ENCODE measurements around the gene BLMH. TPM values are rescaled to one million over a fixed set of nuclear protein-coding genes. Genes with fewer than 3 reads are reported as not detected.
"Not testable (repeated sequence)": the region's sequence is repeated elsewhere in the genome, so short reads cannot be mapped to it uniquely, and the experiment has no call there.

BLMH gene
- total RNA-seq, 1 experiment from 2014 or later, result 48.8 TPM

- DNase-seq (ENCODE audit: low spot score), result no peak
Observed at GRCh38 chr17:30249460-30249859, 42.3 kb downstream of the BLMH start.

DNA sequence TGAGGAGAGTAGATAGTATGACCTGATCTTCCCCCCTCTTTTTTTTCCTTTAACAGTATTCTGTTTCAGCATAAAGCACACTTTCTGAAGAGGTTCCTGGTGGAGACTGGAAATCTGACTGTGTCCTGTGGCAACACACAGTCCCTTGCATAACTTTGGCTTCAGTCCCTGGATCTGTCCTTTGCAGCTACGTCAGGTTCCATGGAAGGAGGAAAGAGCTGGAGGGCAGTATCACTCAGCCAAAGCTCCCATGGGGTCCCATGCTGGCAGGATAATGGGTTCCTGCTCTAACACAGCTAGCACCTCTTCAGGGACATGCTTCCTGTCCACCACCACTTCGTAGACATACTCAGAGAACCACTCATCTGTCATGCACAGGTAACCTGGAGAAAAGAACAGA, 43.0 kb downstream of the BLMH start:
- no peak for DNase-seq (ENCODE audit: low spot score)

GRCh38 chr17:30246460-30246859, 45.3 kb downstream of the BLMH start:
- DNase-seq (ENCODE audit: low spot score), result no peak

DNA sequence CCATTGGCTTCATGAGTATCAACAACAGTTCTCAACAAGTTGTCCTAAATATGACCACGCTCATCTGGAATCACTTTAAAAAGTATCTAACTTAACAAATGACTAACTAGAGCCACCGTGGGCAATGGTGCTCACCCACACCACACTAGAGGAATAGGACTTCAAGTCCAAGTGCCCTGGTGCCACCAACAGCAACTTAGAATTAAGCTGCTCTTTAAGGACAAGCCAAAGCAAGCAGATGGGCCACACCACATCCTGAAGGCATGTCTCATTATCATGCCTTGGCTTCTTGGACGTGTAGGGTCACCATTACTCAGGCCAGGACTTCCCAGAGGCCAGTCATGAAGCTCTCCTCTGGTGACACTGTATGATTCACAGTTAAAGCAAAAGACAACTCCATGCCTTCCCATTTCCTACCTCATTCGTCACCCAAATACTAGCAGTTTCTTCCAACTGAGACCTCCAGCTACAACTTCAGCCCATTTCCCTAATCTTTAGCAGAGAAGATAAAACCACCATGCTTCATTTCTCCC, 46.8 kb downstream of the BLMH start:
- DNase-seq (ENCODE audit: low spot score), result no peak

- DNase-seq (ENCODE audit: low spot score), result no peak
Observed at GRCh38 chr17:30243568-30243967, 48.2 kb downstream of the BLMH start.

- no peak for DNase-seq (ENCODE audit: low spot score)
Observed at GRCh38 chr17:30243002-30243401, 48.7 kb downstream of the BLMH start.

- DNase-seq (ENCODE audit: low spot score), result no peak
Observed at GRCh38 chr17:30241051-30241450, 50.7 kb downstream of the BLMH start.

GRCh38 chr17:30240177-30240576, 51.6 kb downstream of the BLMH start:
- DNase-seq (ENCODE audit: low spot score), result no peak

DNA sequence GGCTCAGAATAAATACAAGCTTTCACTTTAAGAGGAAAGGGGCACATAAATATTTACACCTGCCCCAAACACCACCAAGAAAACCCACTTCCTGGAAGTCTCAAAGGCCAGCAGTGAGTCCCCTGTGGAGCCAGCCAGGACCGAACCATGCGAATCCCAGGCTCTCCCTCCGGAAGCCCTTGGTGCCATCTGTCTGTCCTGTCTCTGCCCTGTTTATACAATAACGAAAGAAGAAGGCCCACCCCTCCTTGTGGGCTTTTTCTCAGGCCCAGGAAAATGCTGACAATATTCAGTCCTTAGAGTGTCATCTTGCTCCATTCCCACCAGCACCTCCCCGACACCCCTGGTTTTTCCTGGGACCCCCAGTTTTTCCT, 52.7 kb downstream of the BLMH start:
- DNase-seq (ENCODE audit: low spot score), result no peak

- no peak for DNase-seq (ENCODE audit: low spot score)
Observed at GRCh38 chr17:30238387-30239088, 53.2 kb downstream of the BLMH start.

DNA sequence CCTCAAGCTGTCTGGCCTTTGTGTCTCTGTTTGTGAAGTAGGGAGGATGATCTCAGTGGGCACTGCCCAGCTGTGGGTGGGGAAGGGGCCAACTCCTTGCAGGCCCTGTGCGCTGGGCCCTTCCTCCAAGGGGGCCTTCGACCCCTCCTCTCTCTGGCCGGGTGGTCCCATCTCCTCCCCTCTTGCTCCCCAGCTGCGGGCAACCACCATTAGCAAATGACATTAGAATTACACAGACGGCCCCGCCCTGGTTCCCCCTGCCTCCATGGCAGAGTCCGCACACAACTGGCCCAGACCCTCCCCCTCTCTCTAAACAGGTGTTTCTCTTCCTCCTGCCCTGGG, 53.8 kb downstream of the BLMH start:
- no peak for DNase-seq (ENCODE audit: low spot score)

GRCh38 chr17:30237296-30238002, 54.3 kb downstream of the BLMH start:
- DNase-seq (ENCODE audit: low spot score), result no peak

DNA sequence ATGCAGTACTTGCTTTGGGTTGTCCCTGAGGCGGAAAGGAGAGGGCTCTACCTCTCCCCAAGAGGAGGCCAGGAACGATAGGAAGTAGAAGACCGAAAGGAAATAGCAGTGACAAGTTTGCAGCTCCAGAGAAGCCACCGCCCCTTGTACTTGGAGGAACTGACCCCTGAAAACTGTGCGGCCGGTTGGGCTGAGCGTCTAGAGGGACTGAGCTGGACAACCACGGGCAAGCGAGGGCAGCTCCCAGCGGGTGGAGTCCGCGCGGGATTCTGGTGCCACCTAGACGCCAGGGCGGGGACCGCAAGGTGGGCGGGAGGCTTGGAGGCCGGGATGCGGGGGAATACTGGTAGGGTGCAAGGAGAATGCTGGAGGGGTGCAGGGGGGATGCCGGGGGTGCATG, 55.0 kb downstream of the BLMH start:
- no peak for DNase-seq (ENCODE audit: low spot score)

- DNase-seq (ENCODE audit: low spot score), result no peak
Observed at GRCh38 chr17:30236297-30236624, 55.5 kb downstream of the BLMH start.

DNA sequence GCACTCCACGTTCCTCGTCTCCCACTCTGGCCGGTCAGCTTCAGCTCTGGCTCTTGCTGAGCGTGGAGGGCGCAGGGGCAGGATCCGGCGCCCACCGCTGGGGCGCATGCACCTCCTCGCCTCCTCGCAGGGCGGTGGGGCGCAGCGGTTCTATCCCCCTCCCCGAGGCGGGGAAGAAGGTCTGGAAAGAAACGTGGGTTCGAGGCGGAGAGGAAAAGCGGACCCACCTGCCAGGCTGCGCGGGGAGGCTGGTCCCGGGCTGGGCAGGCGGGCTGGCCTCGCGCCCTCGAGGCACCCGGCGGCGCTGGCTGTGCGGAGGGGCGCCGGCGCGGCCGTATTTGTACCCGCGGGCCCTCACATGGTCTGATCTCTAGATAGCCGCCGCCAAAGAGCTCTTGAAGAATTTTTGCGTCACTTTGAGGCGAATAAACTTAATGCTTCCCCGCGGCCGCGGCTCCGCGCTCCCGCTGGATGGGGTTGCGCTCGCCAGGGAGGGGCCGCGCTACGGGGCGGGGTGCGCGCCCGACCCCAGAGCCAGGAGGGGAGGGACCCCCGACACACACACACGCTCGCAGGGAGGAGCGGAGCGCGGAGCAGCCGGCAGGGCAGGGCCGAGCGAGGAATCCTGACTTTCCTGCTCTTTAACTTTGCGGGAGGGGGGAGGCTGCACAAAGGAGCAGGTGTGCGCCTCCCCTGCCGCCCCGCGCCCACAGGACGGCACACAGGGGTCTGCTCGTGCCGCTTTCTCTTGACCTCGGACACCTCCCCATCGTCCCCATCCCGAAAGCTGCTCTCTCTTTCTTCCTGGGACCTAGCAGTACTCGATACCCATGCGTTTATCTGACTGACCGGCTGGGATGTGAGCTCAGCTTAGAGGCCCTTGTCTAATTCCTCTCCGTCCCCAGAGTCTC, 56.1 kb downstream of the BLMH start, which contains the start of gene SLC6A4:
Gene SLC6A4 (minus strand): TSS at position 312 of the 911 bp plus-strand sequence. CDS start 13,739 bp downstream, outside the sequence.
- DNase-seq (ENCODE audit: low spot score), result no peak

DNA sequence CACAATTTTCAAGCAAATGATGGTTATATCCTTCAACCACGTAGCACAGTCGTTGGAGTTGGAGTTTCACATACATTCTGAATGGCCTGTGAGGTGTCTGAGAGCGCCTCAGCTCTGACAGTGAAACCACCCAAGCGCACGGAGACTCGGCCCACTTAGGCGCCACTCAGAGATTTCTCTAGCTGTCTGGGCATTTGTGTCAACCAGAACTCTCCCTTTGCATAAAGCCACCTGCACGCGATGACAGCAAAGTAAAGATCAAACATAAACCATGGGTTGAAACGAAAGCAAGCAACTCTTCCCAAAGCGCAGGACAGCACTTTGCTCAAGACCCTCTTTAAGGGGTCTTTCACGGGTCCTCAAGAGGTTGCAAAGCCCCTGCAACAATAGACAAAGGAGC, 56.8 kb downstream of the BLMH start:
- no peak for DNase-seq (ENCODE audit: low spot score)

DNA sequence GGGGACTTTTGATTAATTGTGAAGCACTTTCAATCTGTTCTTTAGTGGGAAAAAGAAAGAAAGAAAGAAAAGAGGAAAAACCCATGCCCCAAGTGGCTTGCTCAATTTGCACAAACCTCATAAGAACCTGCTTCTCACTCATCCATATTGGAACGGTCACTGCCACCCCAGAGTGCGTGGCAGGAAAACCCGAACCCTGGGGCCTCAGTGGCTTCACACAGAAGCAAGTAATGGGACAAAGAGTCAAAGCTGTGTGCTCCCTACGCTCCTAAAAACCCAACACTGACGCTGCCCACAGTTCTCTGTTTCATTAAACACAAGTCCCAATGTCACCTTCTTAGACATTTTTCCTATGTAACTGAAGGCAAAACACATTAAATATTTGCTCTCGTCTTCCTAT, 57.4 kb downstream of the BLMH start:
- no peak for DNase-seq (ENCODE audit: low spot score)

GRCh38 chr17:30232824-30233427, 58.8 kb downstream of the BLMH start:
- no peak for DNase-seq (ENCODE audit: low spot score)

DNA sequence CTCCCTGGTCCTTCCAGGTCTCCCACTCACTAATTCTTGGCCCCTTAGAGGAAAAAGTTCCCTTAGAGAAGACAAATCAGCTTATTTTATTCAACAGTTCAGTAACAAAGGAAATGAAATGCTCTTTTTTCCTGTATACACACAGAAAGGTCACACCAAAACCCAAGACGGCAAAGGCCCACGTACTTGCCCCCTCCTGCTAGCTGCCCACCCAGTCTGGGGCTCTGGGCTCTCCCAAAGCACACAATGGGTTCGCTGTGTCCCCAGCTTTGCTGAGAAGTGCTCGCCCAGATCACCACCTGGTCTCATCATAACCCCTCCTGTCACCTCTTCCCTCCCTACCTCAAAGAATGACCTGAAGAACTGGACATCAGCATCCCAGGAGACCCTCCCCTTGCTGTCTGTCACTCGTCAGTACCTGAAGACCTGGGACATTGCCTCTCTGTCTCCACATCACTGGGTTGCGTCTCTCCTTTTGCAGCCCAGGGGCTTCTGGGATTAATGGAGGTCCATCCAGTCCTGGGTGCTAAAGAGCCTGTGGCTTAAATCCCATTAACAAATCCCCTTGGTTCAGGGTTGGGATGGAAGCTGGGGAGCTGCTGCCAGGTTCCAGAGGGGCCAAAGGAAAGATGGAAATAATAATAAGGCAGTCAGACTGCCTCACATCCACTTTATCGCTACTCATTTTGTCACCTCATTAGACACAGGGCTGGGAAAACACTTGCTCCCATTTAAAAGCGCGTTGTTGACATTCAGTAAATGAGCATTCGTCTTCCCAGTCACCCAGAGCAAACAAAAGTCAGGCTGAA, 59.5 kb downstream of the BLMH start:
- no peak for DNase-seq (ENCODE audit: low spot score)

GRCh38 chr17:30230596-30231125, 61.1 kb downstream of the BLMH start:
- no peak for DNase-seq (ENCODE audit: low spot score)

DNA sequence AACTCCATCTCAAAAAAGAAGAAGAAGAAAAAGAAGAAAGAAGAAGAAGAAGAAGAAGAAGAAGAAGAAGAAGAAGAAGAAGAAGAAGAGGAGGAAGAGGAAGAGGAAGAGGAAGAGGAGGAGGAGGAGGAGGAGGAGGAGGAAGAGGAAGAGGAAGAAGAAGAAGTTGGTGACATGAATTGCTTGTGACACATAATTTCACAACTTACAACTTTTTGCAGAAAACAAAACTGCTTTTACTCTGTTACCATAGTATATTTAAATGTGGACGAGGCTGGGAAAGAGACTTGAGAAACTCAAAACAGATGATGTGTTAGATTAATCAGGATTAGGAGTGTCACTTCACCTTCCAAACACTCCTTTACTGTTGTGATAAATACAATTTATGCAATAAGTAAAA, 61.7 kb downstream of the BLMH start:
- DNase-seq (ENCODE audit: low spot score), result not testable (repeated sequence)

All from H4 (cell line).